ENCODE measurements around the gene PRR35.

Gene PRR35

GRCh38 chr16:523097-523741, 37.0 kb upstream of the PRR35 start:
- Mint-ChIP-seq H3K9me3 (no peaks in the 10 kb centered on the region), H3K27ac (ENCODE audit: low read depth) (peak overlapping the region; percentile 51), H3K36me3 (ENCODE audit: insufficient read depth) (peaks cover 11% of the 10 kb centered on the region), H3K4me3 (no peak overlapping the region), H3K4me1 (peaks cover 15% of the 10 kb centered on the region), H3K27me3 (no peaks in the 10 kb centered on the region)
- ATAC-seq (replicated peaks; ENCODE audit: extremely low read depth, poor library complexity, severe bottlenecking) (no peak), DNase-seq (ENCODE audit: low spot score in 2 of 2) (no peak)

- Mint-ChIP-seq H3K27me3 (no peaks in the 10 kb centered on the region), H3K27ac (ENCODE audit: low read depth) (no peak overlapping the region), H3K9me3 (no peaks in the 10 kb centered on the region), H3K36me3 (ENCODE audit: insufficient read depth) (peaks cover 15% of the 10 kb centered on the region), H3K4me1 (peaks cover 25% of the 10 kb centered on the region), H3K4me3 (no peak overlapping the region)
- ATAC-seq (replicated peaks; ENCODE audit: extremely low read depth, poor library complexity, severe bottlenecking), result no peak
- DNase-seq (ENCODE audit: low spot score in 2 of 2), result no peak
Observed at GRCh38 chr16:524274-525040, 35.7 kb upstream of the PRR35 start.

- no peaks in the 10 kb centered on the region for H3K27me3 Mint-ChIP-seq
- DNase-seq (ENCODE audit: low spot score in 2 of 2) (no peak), ATAC-seq (replicated peaks; ENCODE audit: extremely low read depth, poor library complexity, severe bottlenecking) (no peak)
- peaks cover 28% of the 10 kb centered on the region for H3K4me1 Mint-ChIP-seq
- H3K4me3 Mint-ChIP-seq, result peak overlapping the region; percentile 74
- peak overlapping the region; percentile 93 for H3K27ac Mint-ChIP-seq (ENCODE audit: low read depth)
- H3K9me3 Mint-ChIP-seq, result no peaks in the 10 kb centered on the region
- H3K36me3 Mint-ChIP-seq (ENCODE audit: insufficient read depth), result peaks cover 14% of the 10 kb centered on the region
Observed at GRCh38 chr16:525123-525519, 35.1 kb upstream of the PRR35 start.

GRCh38 chr16:525520-526180, 34.5 kb upstream of the PRR35 start:
- peak in 1 of 2 donors; percentile 45 for DNase-seq (ENCODE audit: low spot score in 2 of 2)
- no peaks in the 10 kb centered on the region for H3K9me3 Mint-ChIP-seq
- peak overlapping the region; percentile 74 for H3K4me3 Mint-ChIP-seq
- H3K36me3 Mint-ChIP-seq (ENCODE audit: insufficient read depth), result peaks cover 14% of the 10 kb centered on the region
- ATAC-seq (replicated peaks; ENCODE audit: extremely low read depth, poor library complexity, severe bottlenecking), result peak; percentile 34
- H3K27me3 Mint-ChIP-seq, result no peaks in the 10 kb centered on the region
- peaks cover 34% of the 10 kb centered on the region for H3K4me1 Mint-ChIP-seq
- peak overlapping the region; percentile 93 for H3K27ac Mint-ChIP-seq (ENCODE audit: low read depth)

- H3K36me3 Mint-ChIP-seq (ENCODE audit: insufficient read depth), result peaks cover 14% of the 10 kb centered on the region
- peak overlapping the region; percentile 93 for H3K27ac Mint-ChIP-seq (ENCODE audit: low read depth)
- peaks cover 34% of the 10 kb centered on the region for H3K4me1 Mint-ChIP-seq
- no peaks in the 10 kb centered on the region for H3K9me3 Mint-ChIP-seq
- H3K4me3 Mint-ChIP-seq, result peak overlapping the region; percentile 74
- no peaks in the 10 kb centered on the region for H3K27me3 Mint-ChIP-seq
- DNase-seq (ENCODE audit: low spot score in 2 of 2) (no peak), ATAC-seq (replicated peaks; ENCODE audit: extremely low read depth, poor library complexity, severe bottlenecking) (no peak)
Observed at GRCh38 chr16:526181-527014, 33.8 kb upstream of the PRR35 start.

GRCh38 chr16:527015-527903, 32.9 kb upstream of the PRR35 start, which contains the start of gene CAPN15:
CAPN15 (plus strand) TSS chr16:527712; CDS start chr16:546839, 19,127 bp downstream.
- H3K9me3 Mint-ChIP-seq, result no peaks in the 10 kb centered on the region
- peak within 1 kb of the TSS; percentile 88 for H3K4me3 Mint-ChIP-seq
- DNase-seq (ENCODE audit: low spot score in 2 of 2) (peak; percentile 78 to 85), ATAC-seq (replicated peaks; ENCODE audit: extremely low read depth, poor library complexity, severe bottlenecking) (peak; percentile 82)
- H3K36me3 Mint-ChIP-seq (ENCODE audit: insufficient read depth), result peaks cover 14% of the 10 kb centered on the region
- no peaks in the 10 kb centered on the region for H3K27me3 Mint-ChIP-seq
- peaks cover 34% of the 10 kb centered on the region for H3K4me1 Mint-ChIP-seq
- peak within 1 kb of the TSS; percentile 90 for H3K27ac Mint-ChIP-seq (ENCODE audit: low read depth)

- Mint-ChIP-seq H3K27ac (ENCODE audit: low read depth) (peak overlapping the region; percentile 90), H3K27me3 (no peaks in the 10 kb centered on the region), H3K4me1 (peaks cover 34% of the 10 kb centered on the region), H3K4me3 (peak overlapping the region; percentile 88), H3K36me3 (ENCODE audit: insufficient read depth) (peaks cover 14% of the 10 kb centered on the region), H3K9me3 (no peaks in the 10 kb centered on the region)
- DNase-seq (ENCODE audit: low spot score in 2 of 2) (no peak), ATAC-seq (replicated peaks; ENCODE audit: extremely low read depth, poor library complexity, severe bottlenecking) (no peak)
Observed at GRCh38 chr16:528111-529011, 31.8 kb upstream of the PRR35 start.

GRCh38 chr16:529012-529575, 31.1 kb upstream of the PRR35 start:
- DNase-seq (ENCODE audit: low spot score in 2 of 2), result peak in 1 of 2 donors; percentile 31

GRCh38 chr16:530111-530817, 29.9 kb upstream of the PRR35 start:
- peaks cover 33% of the 10 kb centered on the region for H3K4me1 Mint-ChIP-seq

More at GRCh38 chr16:529012-529575, 31.1 kb upstream of the PRR35 start:
- Mint-ChIP-seq H3K36me3 (ENCODE audit: insufficient read depth) (peaks cover 14% of the 10 kb centered on the region), H3K9me3 (no peaks in the 10 kb centered on the region), H3K27ac (ENCODE audit: low read depth) (peak overlapping the region; percentile 90), H3K4me1 (peaks cover 34% of the 10 kb centered on the region), H3K27me3 (no peaks in the 10 kb centered on the region), H3K4me3 (peak overlapping the region; percentile 88)
- ATAC-seq (replicated peaks; ENCODE audit: extremely low read depth, poor library complexity, severe bottlenecking), result peak; percentile 16

GRCh38 chr16:531494-532125, 28.6 kb upstream of the PRR35 start:
- Mint-ChIP-seq H3K4me3 (no peak overlapping the region), H3K27me3 (no peaks in the 10 kb centered on the region), H3K27ac (ENCODE audit: low read depth) (peak overlapping the region; percentile 29), H3K4me1 (peaks cover 21% of the 10 kb centered on the region), H3K9me3 (no peaks in the 10 kb centered on the region), H3K36me3 (ENCODE audit: insufficient read depth) (peaks cover 11% of the 10 kb centered on the region)
- DNase-seq (ENCODE audit: low spot score in 2 of 2), result no peak
- ATAC-seq (replicated peaks; ENCODE audit: extremely low read depth, poor library complexity, severe bottlenecking), result no peak

More at GRCh38 chr16:530111-530817, 29.9 kb upstream of the PRR35 start:
- Mint-ChIP-seq H3K9me3 (no peaks in the 10 kb centered on the region), H3K4me3 (peak overlapping the region; percentile 88), H3K36me3 (ENCODE audit: insufficient read depth) (peaks cover 12% of the 10 kb centered on the region), H3K27ac (ENCODE audit: low read depth) (no peak overlapping the region), H3K27me3 (no peaks in the 10 kb centered on the region)
- ATAC-seq (replicated peaks; ENCODE audit: extremely low read depth, poor library complexity, severe bottlenecking) (no peak), DNase-seq (ENCODE audit: low spot score in 2 of 2) (no peak)
